ENCODE measurements around the gene BCORL1.

Gene BCORL1

GRCh38 chrX:130080791-130081367 lies 98.4 kb downstream of the BCORL1 start:
- H3K27me3 ChIP-seq (ENCODE audit: control insufficient read depth, insufficient read depth, low read length), result no peaks in the 10 kb centered on the region
- no peak overlapping the region for H3K9ac ChIP-seq (ENCODE audit: low read length)
- no peaks in the 10 kb centered on the region for H3K36me3 ChIP-seq (ENCODE audit: control insufficient read depth, insufficient read depth, low read length)
- peaks cover 28% of the 10 kb centered on the region for H3K4me1 ChIP-seq (ENCODE audit: control insufficient read depth, insufficient read depth, low read length)
- H3K9me3 ChIP-seq (ENCODE audit: control insufficient read depth, low read length), result no peaks in the 10 kb centered on the region
- no peak overlapping the region for H3K4me3 ChIP-seq (ENCODE audit: low read length)

GRCh38 chrX:130081421-130082045 lies 99.1 kb downstream of the BCORL1 start:
- no peaks in the 10 kb centered on the region for H3K27me3 ChIP-seq (ENCODE audit: control insufficient read depth, insufficient read depth, low read length)
- H3K36me3 ChIP-seq (ENCODE audit: control insufficient read depth, insufficient read depth, low read length), result no peaks in the 10 kb centered on the region
- H3K9ac ChIP-seq (ENCODE audit: low read length), result peak overlapping the region; percentile 22
- no peak overlapping the region for H3K4me3 ChIP-seq (ENCODE audit: low read length)
- H3K4me1 ChIP-seq (ENCODE audit: control insufficient read depth, insufficient read depth, low read length), result peaks cover 34% of the 10 kb centered on the region
- no peaks in the 10 kb centered on the region for H3K9me3 ChIP-seq (ENCODE audit: control insufficient read depth, low read length)

DNA sequence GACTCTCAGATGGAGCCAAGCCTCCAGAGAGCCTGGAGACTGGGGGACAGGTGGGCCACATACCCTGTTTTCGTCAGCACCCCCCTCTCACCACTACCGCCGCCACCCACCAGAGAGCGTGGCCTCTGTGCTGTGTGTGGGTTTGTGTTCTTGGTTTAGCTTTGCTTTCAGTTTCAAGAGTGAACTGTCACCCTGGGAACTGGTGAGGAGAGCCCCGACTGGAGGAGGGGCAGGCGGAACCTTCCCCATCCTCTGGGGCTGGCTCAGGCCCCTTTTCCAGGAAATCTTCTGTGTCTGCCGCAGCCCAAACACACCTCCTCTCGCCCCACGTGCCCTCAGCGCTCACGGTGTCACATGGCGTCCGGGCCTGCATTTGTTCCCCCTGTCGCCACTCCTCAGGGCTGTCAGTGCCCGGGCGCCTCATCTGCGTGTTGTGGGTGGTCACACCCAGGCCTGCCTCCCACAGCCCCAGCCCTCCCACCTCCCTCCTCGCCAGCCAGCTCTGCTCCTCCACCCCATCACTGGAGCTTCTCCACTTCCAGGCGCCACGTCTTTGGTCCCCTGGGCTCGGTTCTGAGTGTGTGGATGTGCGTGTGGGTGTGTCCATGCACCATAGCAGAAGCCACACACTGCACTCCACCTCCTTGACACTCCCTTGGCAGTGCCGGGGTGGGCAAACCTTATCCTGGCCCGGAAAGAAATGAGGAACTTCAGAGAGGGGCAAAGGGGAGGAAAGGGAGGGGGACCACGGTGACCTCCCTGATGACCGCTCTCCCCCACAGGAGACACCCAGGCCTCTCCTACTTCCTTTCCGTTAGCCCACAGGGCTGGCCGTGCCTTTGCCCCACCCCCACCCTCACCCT lies 100.0 kb downstream of the BCORL1 start:
- H3K9me3 ChIP-seq (ENCODE audit: control insufficient read depth, low read length), result no peaks in the 10 kb centered on the region
- H3K36me3 ChIP-seq (ENCODE audit: control insufficient read depth, insufficient read depth, low read length), result no peaks in the 10 kb centered on the region
- H3K27me3 ChIP-seq (ENCODE audit: control insufficient read depth, insufficient read depth, low read length), result no peaks in the 10 kb centered on the region
- H3K9ac ChIP-seq (ENCODE audit: low read length), result peak overlapping the region; percentile 22
- peaks cover 42% of the 10 kb centered on the region for H3K4me1 ChIP-seq (ENCODE audit: control insufficient read depth, insufficient read depth, low read length)
- H3K4me3 ChIP-seq (ENCODE audit: low read length), result no peak overlapping the region

DNA sequence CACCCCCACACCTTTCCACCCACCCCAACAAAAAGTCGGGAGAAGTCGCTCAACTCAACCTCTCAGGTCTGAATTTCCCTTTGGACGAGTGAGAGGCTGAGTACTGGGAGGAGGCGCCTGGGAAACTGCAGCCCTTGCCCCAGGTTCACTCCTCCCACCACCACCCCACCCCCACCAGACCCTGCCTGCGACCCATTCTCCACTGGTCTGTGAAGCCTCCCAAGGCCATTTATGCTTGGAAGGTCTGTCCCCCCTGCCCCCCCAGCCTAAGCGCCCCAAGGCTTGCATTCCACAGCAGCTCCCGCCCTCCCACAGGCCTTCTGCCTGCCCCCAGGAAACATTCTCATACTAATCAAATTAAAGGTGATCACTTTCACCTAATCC lies 100.7 kb downstream of the BCORL1 start:
- Histone ChIP-seq H3K36me3 (ENCODE audit: control insufficient read depth, insufficient read depth, low read length) (no peaks in the 10 kb centered on the region), H3K9ac (ENCODE audit: low read length) (no peak overlapping the region), H3K27me3 (ENCODE audit: control insufficient read depth, insufficient read depth, low read length) (no peaks in the 10 kb centered on the region), H3K9me3 (ENCODE audit: control insufficient read depth, low read length) (no peaks in the 10 kb centered on the region), H3K4me3 (ENCODE audit: low read length) (no peak overlapping the region), H3K4me1 (ENCODE audit: control insufficient read depth, insufficient read depth, low read length) (peaks cover 45% of the 10 kb centered on the region)

DNA sequence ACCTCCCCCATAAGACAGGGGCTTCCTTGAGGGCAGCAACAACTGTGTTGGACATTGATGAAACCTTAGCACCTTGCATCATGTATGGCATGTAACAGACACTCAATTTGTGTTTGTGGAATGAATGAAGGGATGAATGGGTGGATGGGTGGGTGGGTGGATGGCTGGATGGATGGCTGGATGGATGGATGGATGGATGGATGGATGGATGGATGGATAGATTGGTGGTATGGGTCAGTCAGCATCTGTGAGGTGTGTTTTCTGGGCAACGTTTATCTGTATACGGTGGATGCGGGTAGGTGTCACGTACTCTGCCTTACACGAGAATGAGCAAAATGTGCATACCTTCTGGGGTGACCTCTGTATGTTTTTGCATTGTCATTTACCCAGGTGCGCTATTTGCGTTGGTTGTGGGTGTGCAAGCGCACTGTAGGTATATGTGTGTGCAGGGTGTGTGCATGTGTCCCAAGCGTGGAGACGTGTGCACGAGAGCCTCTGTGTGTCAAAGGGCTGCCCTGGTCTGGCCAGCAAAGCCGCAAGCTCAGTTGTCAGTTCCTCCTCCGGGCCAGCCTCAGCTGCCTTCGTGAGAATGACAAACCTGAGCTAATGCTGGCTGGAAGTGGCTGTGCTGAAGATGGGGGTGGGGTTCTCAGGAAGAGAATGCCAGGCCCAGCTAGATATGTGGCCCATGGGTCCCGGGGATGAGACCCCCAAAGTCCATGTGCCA lies 101.4 kb downstream of the BCORL1 start:
- H3K9ac ChIP-seq (ENCODE audit: low read length), result no peak overlapping the region
- H3K4me3 ChIP-seq (ENCODE audit: low read length), result no peak overlapping the region
- H3K4me1 ChIP-seq (ENCODE audit: control insufficient read depth, insufficient read depth, low read length), result peaks cover 45% of the 10 kb centered on the region
- H3K27me3 ChIP-seq (ENCODE audit: control insufficient read depth, insufficient read depth, low read length), result no peaks in the 10 kb centered on the region
- no peaks in the 10 kb centered on the region for H3K9me3 ChIP-seq (ENCODE audit: control insufficient read depth, low read length)
- H3K36me3 ChIP-seq (ENCODE audit: control insufficient read depth, insufficient read depth, low read length), result no peaks in the 10 kb centered on the region

GRCh38 chrX:130084631-130085237 lies 102.3 kb downstream of the BCORL1 start:
- no peak overlapping the region for H3K4me3 ChIP-seq (ENCODE audit: low read length)
- H3K4me1 ChIP-seq (ENCODE audit: control insufficient read depth, insufficient read depth, low read length), result peaks cover 45% of the 10 kb centered on the region
- no peak overlapping the region for H3K9ac ChIP-seq (ENCODE audit: low read length)
- no peaks in the 10 kb centered on the region for H3K9me3 ChIP-seq (ENCODE audit: control insufficient read depth, low read length)
- H3K36me3 ChIP-seq (ENCODE audit: control insufficient read depth, insufficient read depth, low read length), result no peaks in the 10 kb centered on the region
- no peaks in the 10 kb centered on the region for H3K27me3 ChIP-seq (ENCODE audit: control insufficient read depth, insufficient read depth, low read length)

DNA sequence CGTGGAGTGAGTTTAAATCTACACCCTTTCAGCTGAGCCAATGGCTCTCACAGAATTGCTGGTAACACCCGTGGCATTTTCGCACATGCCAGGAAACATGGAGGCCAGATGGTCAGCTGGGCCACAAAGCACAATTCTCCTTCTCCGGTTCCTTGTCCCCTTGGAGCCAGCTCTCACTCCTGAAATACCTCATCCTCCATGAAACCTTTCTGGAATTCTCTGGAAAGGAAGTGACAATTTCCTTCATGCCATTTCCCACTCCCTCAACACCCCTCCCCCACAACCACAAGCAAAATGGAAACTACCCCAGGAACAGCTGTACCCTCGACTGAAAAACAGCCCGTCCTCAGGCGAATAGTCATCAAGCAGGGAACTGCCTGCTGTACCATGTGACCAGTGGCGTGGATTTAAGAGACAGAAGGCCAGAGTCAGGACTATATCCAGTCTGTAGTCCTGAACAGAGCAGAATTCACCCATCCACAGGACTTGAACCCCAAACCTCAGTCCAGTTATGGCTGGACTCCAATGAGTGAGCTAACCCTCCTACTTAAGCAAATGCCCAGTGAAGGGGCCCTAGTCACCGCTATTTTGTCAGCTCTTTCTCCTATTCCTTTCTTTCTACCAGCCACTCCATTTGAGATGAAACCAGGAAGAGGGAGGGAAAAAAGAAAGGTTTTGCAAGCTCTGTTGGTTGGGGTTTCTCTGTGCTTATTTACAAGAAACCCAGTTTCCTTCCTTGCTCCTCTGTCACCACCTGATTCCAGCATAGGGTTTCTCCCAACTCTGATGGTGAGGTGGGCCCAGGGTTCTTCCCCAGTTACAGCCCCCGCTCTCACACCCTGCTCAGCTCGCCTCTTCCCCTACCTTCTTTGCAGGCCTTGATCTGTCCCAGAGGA lies 103.4 kb downstream of the BCORL1 start:
- H3K9me3 ChIP-seq (ENCODE audit: control insufficient read depth, low read length), result no peaks in the 10 kb centered on the region
- H3K27me3 ChIP-seq (ENCODE audit: control insufficient read depth, insufficient read depth, low read length), result no peaks in the 10 kb centered on the region
- H3K4me3 ChIP-seq (ENCODE audit: low read length), result no peak overlapping the region
- H3K4me1 ChIP-seq (ENCODE audit: control insufficient read depth, insufficient read depth, low read length), result peaks cover 43% of the 10 kb centered on the region
- no peaks in the 10 kb centered on the region for H3K36me3 ChIP-seq (ENCODE audit: control insufficient read depth, insufficient read depth, low read length)
- no peak overlapping the region for H3K9ac ChIP-seq (ENCODE audit: low read length)

GRCh38 chrX:130086447-130087206 lies 104.2 kb downstream of the BCORL1 start:
- H3K4me1 ChIP-seq (ENCODE audit: control insufficient read depth, insufficient read depth, low read length), result peaks cover 40% of the 10 kb centered on the region
- no peak overlapping the region for H3K4me3 ChIP-seq (ENCODE audit: low read length)
- H3K9me3 ChIP-seq (ENCODE audit: control insufficient read depth, low read length), result no peaks in the 10 kb centered on the region
- no peaks in the 10 kb centered on the region for H3K36me3 ChIP-seq (ENCODE audit: control insufficient read depth, insufficient read depth, low read length)
- H3K9ac ChIP-seq (ENCODE audit: low read length), result no peak overlapping the region
- no peaks in the 10 kb centered on the region for H3K27me3 ChIP-seq (ENCODE audit: control insufficient read depth, insufficient read depth, low read length)

GRCh38 chrX:130090364-130090763 lies 107.9 kb downstream of the BCORL1 start:
- H3K36me3 ChIP-seq (ENCODE audit: control insufficient read depth, insufficient read depth, low read length), result no peaks in the 10 kb centered on the region
- H3K4me1 ChIP-seq (ENCODE audit: control insufficient read depth, insufficient read depth, low read length), result peaks cover 54% of the 10 kb centered on the region

DNA sequence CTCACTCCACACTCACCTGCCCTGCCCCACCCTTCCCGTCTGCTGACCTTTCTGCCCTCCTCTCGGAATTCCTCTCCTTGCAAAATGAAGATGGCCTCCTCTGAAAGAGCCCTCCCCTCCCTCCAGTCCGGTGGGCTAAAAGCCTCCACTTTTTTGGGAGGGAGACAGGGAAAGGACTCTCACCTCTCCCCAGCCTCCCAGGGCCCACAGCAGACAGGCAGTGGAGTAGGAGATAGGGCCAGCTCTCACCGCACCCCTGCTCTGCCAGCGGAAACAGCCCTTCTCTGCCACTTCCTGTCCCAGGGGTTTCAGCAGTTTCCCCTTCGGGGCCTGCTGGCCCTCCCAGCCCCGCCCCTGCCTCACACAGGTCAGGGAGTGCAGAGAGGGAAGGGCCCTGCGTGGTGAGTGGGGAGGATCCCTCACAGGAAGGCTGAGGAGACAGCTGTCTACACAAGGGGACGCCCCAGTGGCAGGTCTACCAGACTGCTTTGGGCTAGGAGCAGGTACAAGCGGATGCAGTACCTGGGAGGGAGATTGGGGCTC lies 109.6 kb downstream of the BCORL1 start:
- Histone ChIP-seq H3K9me3 (ENCODE audit: control insufficient read depth, low read length) (no peaks in the 10 kb centered on the region), H3K9ac (ENCODE audit: low read length) (peak overlapping the region; percentile 48), H3K36me3 (ENCODE audit: control insufficient read depth, insufficient read depth, low read length) (no peaks in the 10 kb centered on the region), H3K4me1 (ENCODE audit: control insufficient read depth, insufficient read depth, low read length) (peaks cover 45% of the 10 kb centered on the region), H3K27me3 (ENCODE audit: control insufficient read depth, insufficient read depth, low read length) (no peaks in the 10 kb centered on the region), H3K4me3 (ENCODE audit: low read length) (no peak overlapping the region)

More at GRCh38 chrX:130090364-130090763, 107.9 kb downstream of the BCORL1 start:
- Histone ChIP-seq H3K27me3 (ENCODE audit: control insufficient read depth, insufficient read depth, low read length) (no peaks in the 10 kb centered on the region), H3K9me3 (ENCODE audit: control insufficient read depth, low read length) (no peaks in the 10 kb centered on the region), H3K9ac (ENCODE audit: low read length) (no peak overlapping the region), H3K4me3 (ENCODE audit: low read length) (no peak overlapping the region)

Data from mucosa of stomach (tissue), 1 donor.